BE2C (cell line): Measurements from ENCODE around the gene ZNF784.

Experiments used
- DNase-seq: peaks from one replicate; pipeline ENCODE4 v3.0.0-alpha.2; 2020
- H3K27me3 ChIP-seq: fragments of 250-450 bp; sonication (Bioruptor Pico); 2 replicates; pipeline ENCODE4 v1.5.1; 2020; ENCODE audit warnings: mild to moderate bottlenecking
- H3K36me3 ChIP-seq: fragments of 250-450 bp; sonication (Bioruptor Pico); 2 replicates; pipeline ENCODE4 v1.5.1; 2020; ENCODE audit warnings: mild to moderate bottlenecking
- H3K4me1 ChIP-seq: fragments of 250-450 bp; sonication (Bioruptor Pico); 2 replicates; pipeline ENCODE4 v1.5.1; 2020
- H3K4me3 ChIP-seq: 2 replicates; pipeline ENCODE4 v1.5.1; 2011; ENCODE audit warnings: low read depth, low read length
- H3K9me3 ChIP-seq: fragments of 250-450 bp; sonication (Bioruptor Pico); 2 replicates; pipeline ENCODE4 v1.5.1; 2020
- CTCF ChIP-seq: IDR thresholded peaks from 2 replicates; pipeline ENCODE4 v1.5.1; 2012; ENCODE audit warnings: mild to moderate bottlenecking, low read depth, low read length

Gene ZNF784

GRCh38 chr19:55621673-55622231 lies 2.6 kb downstream of the ZNF784 start:
- no peak for DNase-seq
- H3K36me3 ChIP-seq = peaks cover 4% of the 10 kb centered on the region; the same call in 1 of the 2 replicates
- TF ChIP-seq CTCF = no peak
- no peaks in the 10 kb centered on the region for H3K4me1 ChIP-seq
- H3K9me3 ChIP-seq = no peaks in the 10 kb centered on the region
- H3K27me3 ChIP-seq = no peaks in the 10 kb centered on the region
- no peak overlapping the region for H3K4me3 ChIP-seq

GRCh38 chr19:55621205-55621672 lies 3.1 kb downstream of the ZNF784 start:
- no peak for DNase-seq
- TF ChIP-seq CTCF = no peak

GRCh38 chr19:55620410-55621204 lies 3.8 kb downstream of the ZNF784 start:
- H3K27me3 ChIP-seq = no peaks in the 10 kb centered on the region
- no peak overlapping the region for H3K4me3 ChIP-seq
- H3K4me1 ChIP-seq = no peaks in the 10 kb centered on the region
- H3K9me3 ChIP-seq = no peaks in the 10 kb centered on the region
- peaks cover 14% of the 10 kb centered on the region for H3K36me3 ChIP-seq
- no peak for DNase-seq
- TF ChIP-seq CTCF = no peak

More at GRCh38 chr19:55621205-55621672, 3.1 kb downstream of the ZNF784 start:
- Histone ChIP-seq H3K27me3 (no peaks in the 10 kb centered on the region), H3K9me3 (no peaks in the 10 kb centered on the region), H3K36me3 (peaks cover 9% of the 10 kb centered on the region), H3K4me3 (no peak overlapping the region), H3K4me1 (no peaks in the 10 kb centered on the region)

GRCh38 chr19:55619286-55619685 lies 5.1 kb downstream of the ZNF784 start:
- Histone ChIP-seq H3K4me1 (no peaks in the 10 kb centered on the region), H3K4me3 (no peak overlapping the region), H3K27me3 (no peaks in the 10 kb centered on the region), H3K9me3 (no peaks in the 10 kb centered on the region), H3K36me3 (peaks cover 19% of the 10 kb centered on the region)
- no peak for DNase-seq
- TF ChIP-seq CTCF = no peak

GRCh38 chr19:55618426-55618825 lies 5.9 kb downstream of the ZNF784 start:
- H3K9me3 ChIP-seq = no peaks in the 10 kb centered on the region
- H3K27me3 ChIP-seq = no peaks in the 10 kb centered on the region
- no peak overlapping the region for H3K4me3 ChIP-seq
- H3K4me1 ChIP-seq = no peaks in the 10 kb centered on the region
- TF ChIP-seq CTCF = no peak
- no peak for DNase-seq
- H3K36me3 ChIP-seq = peaks cover 19% of the 10 kb centered on the region

GRCh38 chr19:55617426-55617825 lies 6.9 kb downstream of the ZNF784 start:
- DNase-seq = no peak
- H3K27me3 ChIP-seq = no peaks in the 10 kb centered on the region
- TF ChIP-seq CTCF = no peak
- H3K4me1 ChIP-seq = no peaks in the 10 kb centered on the region
- H3K4me3 ChIP-seq = no peak overlapping the region
- H3K9me3 ChIP-seq = no peaks in the 10 kb centered on the region
- peaks cover 19% of the 10 kb centered on the region for H3K36me3 ChIP-seq
